Panc1 (cell line): ENCODE data around the gene RGL4. TPM values are rescaled to one million over a fixed set of nuclear protein-coding genes. Genes with fewer than 3 reads are reported as not detected.

Source experiments
- ATAC-seq: fragments of 200-7000 bp; cut with Tn5 transposase; 2 replicates; pipeline ENCODE4 v1.9.1; 2020; ENCODE audit warnings: mild to moderate bottlenecking, moderate library complexity
- BruUV-seq: library from RNA; stranded (reverse); fragments of 400-500 nt; replicated peaks from 2 replicates; lab custom pipeline; 2021; lab: Mats Ljungman, UMichigan
- CTCF ChIA-PET: fragments of 300-600 bp; sonication (Branson Sonifier 250); formaldehyde crosslinking; loops from one replicate; lab custom pipeline; 2022; ENCODE audit warnings: antibody characterized with exemption; lab: Charles Lee
- POLR2A ChIA-PET: fragments of 300-600 bp; sonication (Branson Sonifier 250); formaldehyde crosslinking; loops from one replicate; lab custom pipeline; 2022; ENCODE audit warnings: antibody characterized with exemption; lab: Charles Lee
- DNase-seq: peaks from one replicate; pipeline ENCODE4 v3.0.0-alpha.2; 2010; ENCODE audit warnings: low read depth, low spot score
- H3K27ac ChIP-seq: 2 replicates; pipeline ENCODE4 v1.5.1; 2011; ENCODE audit warnings: mild to moderate bottlenecking, low read length, inconsistent platforms
- H3K27me3 ChIP-seq: fragments of 200-500 bp; sonication (Bioruptor generic); 2 replicates; pipeline ENCODE4 v1.6.0; 2014; ENCODE audit warnings: low read length, inconsistent platforms; ENCODE audit not compliant: control insufficient read depth, insufficient read depth
- H3K36me3 ChIP-seq: fragments of 200-500 bp; sonication (Bioruptor generic); 2 replicates; pipeline ENCODE4 v1.5.1; 2014; ENCODE audit warnings: inconsistent platforms, mild to moderate bottlenecking, low read length, moderate library complexity; ENCODE audit not compliant: control insufficient read depth, insufficient read depth
- H3K4me1 ChIP-seq: 2 replicates; pipeline ENCODE4 v1.5.1; 2011; ENCODE audit warnings: inconsistent platforms, mild to moderate bottlenecking, low read length, moderate library complexity; ENCODE audit not compliant: control insufficient read depth, insufficient read depth
- H3K4me3 ChIP-seq, 2 experiments: 2 replicates each; pipeline ENCODE4 v1.5.1; 2011 to 2012; ENCODE audit warnings: low read depth in 2 of 2, low read length in 2 of 2, mild to moderate bottlenecking in 2 of 2, inconsistent platforms in 1 of 2, moderate library complexity in 1 of 2
- H3K9me3 ChIP-seq: fragments of 200-500 bp; sonication (Bioruptor generic); 2 replicates; pipeline ENCODE4 v1.5.1; 2014; ENCODE audit warnings: low read depth, mild to moderate bottlenecking, inconsistent platforms, low read length, moderate library complexity; ENCODE audit not compliant: control insufficient read depth, insufficient read depth
- CTCF ChIP-seq: fragments of 450-650 bp; IDR thresholded peaks from 2 replicates; pipeline ENCODE4 v1.5.1; 2017; ENCODE audit warnings: mild to moderate bottlenecking
- POLR2AphosphoS5 ChIP-seq: IDR thresholded peaks from 2 replicates; pipeline ENCODE4 v1.6.1; 2012; ENCODE audit warnings: mild to moderate bottlenecking, low read depth, low read length, moderate library complexity
- REST ChIP-seq, 2 experiments: IDR thresholded peaks; 2 replicates each; pipeline ENCODE4 v1.6.1; 2011 to 2012; ENCODE audit warnings: low read depth in 2 of 2, control low read depth in 1 of 2, low read length in 1 of 2, mild to moderate bottlenecking in 1 of 2, moderate library complexity in 1 of 2; ENCODE audit not compliant: insufficient read depth in 1 of 2
- SIN3A ChIP-seq: IDR thresholded peaks from 2 replicates; pipeline ENCODE4 v1.6.1; 2012; ENCODE audit warnings: low read depth, mild to moderate bottlenecking, low read length, moderate library complexity, borderline replicate concordance; ENCODE audit not compliant: insufficient read depth
- TCF7L2 ChIP-seq: IDR thresholded peaks from 2 replicates; pipeline ENCODE4 v1.6.1; 2011; ENCODE audit warnings: mild to moderate bottlenecking, low read depth, low read length, inconsistent platforms
- in situ Hi-C: cut with HindIII; loops from 2 replicates; pipeline ENCODE4 v1.10.0; 2016; ENCODE audit warnings: low sequenced_read_pairs, low pct_unique_long_range_greater_than_20kb
- intact Hi-C: fragments of 100-400 bp; cut with micrococcal nuclease; formaldehyde crosslinking; loops from one replicate; pipeline ENCODE4 v1.10.0; 2022; ENCODE audit not compliant: unreplicated experiment
- total RNA-seq: library from RNA; stranded (reverse); gene quantifications from one replicate; pipeline ENCODE4 v1.2.1, GENCODE V29; 2021; ENCODE audit not compliant: unreplicated experiment

Gene RGL4
- total RNA-seq, 1 experiment from 2014 or later: not detected

GRCh38 chr22:23677701-23677995, 13.2 kb upstream of the RGL4 start:
- POLR2A ChIA-PET: no interaction called here
- no TSS peak for BruUV-seq
- Histone ChIP-seq H3K9me3 (no peaks in the 10 kb centered on the region), H3K4me3 (no peak overlapping the region), H3K27ac (no peak overlapping the region), H3K36me3 (no peaks in the 10 kb centered on the region), H3K4me1 (no peaks in the 10 kb centered on the region), H3K27me3 (no peaks in the 10 kb centered on the region)
- in situ Hi-C loops (no loop called here), intact Hi-C loops (no loop called here)
- CTCF ChIA-PET: no interaction called here
- TF ChIP-seq TCF7L2: no peak
- TF ChIP-seq SIN3A: no peak
- TF ChIP-seq REST (IDR thresholded peaks at IDR 0.05; ENCODE audit: insufficient read depth in 1 of 2, low read depth in 2 of 2, low read length in 1 of 2): no peak
- no peak for TF ChIP-seq CTCF
- TF ChIP-seq POLR2AphosphoS5: no peak
- DNase-seq (no peak), ATAC-seq (no peak)

GRCh38 chr22:23678133-23678532, 12.7 kb upstream of the RGL4 start:
- H3K27ac ChIP-seq: no peak overlapping the region
- in situ Hi-C loops (no loop called here), intact Hi-C loops (no loop called here)
- ATAC-seq (no peak), DNase-seq (no peak)
- H3K27me3 ChIP-seq: no peaks in the 10 kb centered on the region
- no peaks in the 10 kb centered on the region for H3K36me3 ChIP-seq
- no peaks in the 10 kb centered on the region for H3K4me1 ChIP-seq
- H3K9me3 ChIP-seq: no peaks in the 10 kb centered on the region
- BruUV-seq: no TSS peak
- no peak overlapping the region for H3K4me3 ChIP-seq
- CTCF ChIA-PET: no interaction called here
- POLR2A ChIA-PET: no interaction called here
- TF ChIP-seq POLR2AphosphoS5 (no peak), TCF7L2 (no peak), CTCF (no peak), SIN3A (no peak), REST (IDR thresholded peaks at IDR 0.05; ENCODE audit: insufficient read depth in 1 of 2, low read depth in 2 of 2, low read length in 1 of 2) (no peak)
